ENCODE results near the gene TMEM163. TPM values are rescaled to one million over a fixed set of nuclear protein-coding genes. Genes with fewer than 3 reads are reported as not detected.

Gene TMEM163
- total RNA-seq, 1 experiment from 2014 or later, result 4.1 TPM

GRCh38 chr2:134420920-134421319, 297.9 kb downstream of the TMEM163 start:
- DNase-seq, result no peak
- Histone ChIP-seq H3K4me1 (no peaks in the 10 kb centered on the region), H3K9me3 (no peaks in the 10 kb centered on the region), H3K27me3 (replicated peaks; ENCODE audit: control insufficient read depth, insufficient read depth, low read length) (no peaks in the 10 kb centered on the region), H3K36me3 (ENCODE audit: control insufficient read depth, insufficient read depth, low read length) (no peaks in the 10 kb centered on the region), H3K4me3 (ENCODE audit: low read depth, low read length) (no peak overlapping the region)
- H3K27me3 Mint-ChIP-seq (ENCODE audit: insufficient read depth, unreplicated experiment), result no peaks in the 10 kb centered on the region
- peaks cover 12% of the 10 kb centered on the region for H3K36me3 Mint-ChIP-seq (ENCODE audit: insufficient read depth, unreplicated experiment)
- H3K4me3 Mint-ChIP-seq (ENCODE audit: unreplicated experiment), result no peak overlapping the region
- TF ChIP-seq CTCF (IDR thresholded peaks at IDR 0.05; ENCODE audit: insufficient read depth in 1 of 2, low read depth in 1 of 2, low read length in 1 of 2, severe bottlenecking in 1 of 2, unreplicated experiment in 1 of 2), result no peak
- CTCF ChIA-PET, result interaction anchor here (1.0 kb wide), 1 partner anchor 30 kb away, joined by 11 read pairs; no protein-coding TSS in a partner anchor
- H3K4me1 Mint-ChIP-seq (ENCODE audit: low read depth, unreplicated experiment), result no peaks in the 10 kb centered on the region
- H3K9me3 Mint-ChIP-seq (ENCODE audit: unreplicated experiment), result no peaks in the 10 kb centered on the region
- H3K27ac Mint-ChIP-seq (ENCODE audit: unreplicated experiment), result no peak overlapping the region
- intact Hi-C loops (cut with micrococcal nuclease; ENCODE audit: unreplicated experiment), result no loop called here
- BruUV-seq (replicated peaks), result no TSS peak
- POLR2A ChIA-PET, result no interaction called here

- no peak overlapping the region for H3K4me3 Mint-ChIP-seq (ENCODE audit: unreplicated experiment)
- Histone ChIP-seq H3K27me3 (replicated peaks; ENCODE audit: control insufficient read depth, insufficient read depth, low read length) (no peaks in the 10 kb centered on the region), H3K9me3 (no peaks in the 10 kb centered on the region), H3K36me3 (ENCODE audit: control insufficient read depth, insufficient read depth, low read length) (no peaks in the 10 kb centered on the region), H3K4me3 (ENCODE audit: low read depth, low read length) (no peak overlapping the region), H3K4me1 (no peaks in the 10 kb centered on the region)
- CTCF ChIA-PET, result interaction anchor here (0.7 kb wide), 1 partner anchor 8 kb away, joined by 3 read pairs; no protein-coding TSS in a partner anchor
- peaks cover 12% of the 10 kb centered on the region for H3K36me3 Mint-ChIP-seq (ENCODE audit: insufficient read depth, unreplicated experiment)
- BruUV-seq (replicated peaks), result no TSS peak
- no peak for TF ChIP-seq CTCF (IDR thresholded peaks at IDR 0.05; ENCODE audit: insufficient read depth in 1 of 2, low read depth in 1 of 2, low read length in 1 of 2, severe bottlenecking in 1 of 2, unreplicated experiment in 1 of 2)
- intact Hi-C loops (cut with micrococcal nuclease; ENCODE audit: unreplicated experiment), result no loop called here
- POLR2A ChIA-PET, result no interaction called here
- H3K27ac Mint-ChIP-seq (ENCODE audit: unreplicated experiment), result no peak overlapping the region
- no peaks in the 10 kb centered on the region for H3K4me1 Mint-ChIP-seq (ENCODE audit: low read depth, unreplicated experiment)
- no peaks in the 10 kb centered on the region for H3K27me3 Mint-ChIP-seq (ENCODE audit: insufficient read depth, unreplicated experiment)
- no peak for DNase-seq
- H3K9me3 Mint-ChIP-seq (ENCODE audit: unreplicated experiment), result no peaks in the 10 kb centered on the region
Observed at GRCh38 chr2:134420259-134420658, 298.5 kb downstream of the TMEM163 start.

GRCh38 chr2:134417968-134418582, 300.7 kb downstream of the TMEM163 start:
- Mint-ChIP-seq H3K4me1 (ENCODE audit: low read depth, unreplicated experiment) (peaks cover 6% of the 10 kb centered on the region), H3K9me3 (ENCODE audit: unreplicated experiment) (no peaks in the 10 kb centered on the region), H3K36me3 (ENCODE audit: insufficient read depth, unreplicated experiment) (peaks cover 6% of the 10 kb centered on the region), H3K27ac (ENCODE audit: unreplicated experiment) (no peak overlapping the region), H3K4me3 (ENCODE audit: unreplicated experiment) (no peak overlapping the region), H3K27me3 (ENCODE audit: insufficient read depth, unreplicated experiment) (no peaks in the 10 kb centered on the region)
- Histone ChIP-seq H3K9me3 (no peaks in the 10 kb centered on the region), H3K27me3 (replicated peaks; ENCODE audit: control insufficient read depth, insufficient read depth, low read length) (no peaks in the 10 kb centered on the region), H3K36me3 (ENCODE audit: control insufficient read depth, insufficient read depth, low read length) (no peaks in the 10 kb centered on the region), H3K4me3 (ENCODE audit: low read depth, low read length) (no peak overlapping the region), H3K4me1 (no peaks in the 10 kb centered on the region)
- intact Hi-C loops (cut with micrococcal nuclease; ENCODE audit: unreplicated experiment), result no loop called here
- no peak for DNase-seq
- ChIA-PET POLR2A (no interaction called here), CTCF (interaction anchor here (0.9 kb wide), 1 partner anchor 33 kb away, joined by 3 read pairs; no protein-coding TSS in a partner anchor)
- BruUV-seq (replicated peaks), result no TSS peak
- TF ChIP-seq CTCF (IDR thresholded peaks at IDR 0.05; ENCODE audit: insufficient read depth in 1 of 2, low read depth in 1 of 2, low read length in 1 of 2, severe bottlenecking in 1 of 2, unreplicated experiment in 1 of 2), result no peak

Data from Caco-2 (cell line).